Activated CD4-positive, alpha-beta T cell treated with anti-CD3 and anti-CD28 coated beads, Interleukin-2, amount 10 ng/mL, durations not matched to agents 24 days and 14 days (primary cell): Measurements from ENCODE around the gene PIGN. TPM values are rescaled to one million over a fixed set of nuclear protein-coding genes. Genes with fewer than 3 reads are reported as not detected.
A peak's percentile ranks its signal among the peaks of the same experiment; 100 is the strongest.

Experiments
- DNase-seq: peaks from one replicate; pipeline ENCODE4 v3.0.0; 2022
- H3K27ac Mint-ChIP-seq: one replicate; pipeline ENCODE4 v1.8.0; 2022; ENCODE audit warnings: mild to moderate bottlenecking, mixed read lengths
- H3K27me3 Mint-ChIP-seq: one replicate; pipeline ENCODE4 v1.8.0; 2022; ENCODE audit warnings: mixed read lengths
- H3K36me3 Mint-ChIP-seq: one replicate; pipeline ENCODE4 v1.8.0; 2022; ENCODE audit warnings: low read depth, mild to moderate bottlenecking, mixed read lengths
- H3K4me1 Mint-ChIP-seq: one replicate; pipeline ENCODE4 v1.8.0; 2021; ENCODE audit warnings: mixed read lengths
- H3K4me3 Mint-ChIP-seq: one replicate; pipeline ENCODE4 v1.8.0; 2022; ENCODE audit warnings: mild to moderate bottlenecking, moderate library complexity, mixed read lengths
- H3K9me3 Mint-ChIP-seq: one replicate; pipeline ENCODE4 v1.8.0; 2021; ENCODE audit warnings: mixed read lengths
- intact Hi-C: fragments of 100-400 bp; cut with micrococcal nuclease; formaldehyde crosslinking; loops from one replicate; pipeline ENCODE4 v1.15.1; 2023
- total RNA-seq: library from RNA; stranded (reverse); gene quantifications from 2 replicates; pipeline ENCODE4 v1.2.3, GENCODE V29; 2022

The PIGN gene
- total RNA-seq, 1 donor from 2014 or later = 32.0 TPM

- intact Hi-C loops = no loop called here
- Mint-ChIP-seq H3K27ac (no peak overlapping the region), H3K36me3 (peaks cover 18% of the 10 kb centered on the region)
Measured at GRCh38 chr18:62164855-62165487, 21.9 kb downstream of the PIGN start.

GRCh38 chr18:62164310-62164709, 22.5 kb downstream of the PIGN start:
- Mint-ChIP-seq H3K36me3 (peaks cover 20% of the 10 kb centered on the region), H3K4me1 (peaks cover 6% of the 10 kb centered on the region), H3K9me3 (peaks cover 8% of the 10 kb centered on the region), H3K27me3 (no peaks in the 10 kb centered on the region), H3K27ac (no peak overlapping the region), H3K4me3 (no peak overlapping the region)
- DNase-seq = no peak
- intact Hi-C loops = no loop called here

More at GRCh38 chr18:62164855-62165487, 21.9 kb downstream of the PIGN start:
- H3K4me3 Mint-ChIP-seq = no peak overlapping the region
- no peaks in the 10 kb centered on the region for H3K27me3 Mint-ChIP-seq
- no peak for DNase-seq
- H3K9me3 Mint-ChIP-seq = peaks cover 8% of the 10 kb centered on the region
- peaks cover 6% of the 10 kb centered on the region for H3K4me1 Mint-ChIP-seq

- no peak overlapping the region for H3K27ac Mint-ChIP-seq
- no peaks in the 10 kb centered on the region for H3K9me3 Mint-ChIP-seq
- peaks cover 13% of the 10 kb centered on the region for H3K36me3 Mint-ChIP-seq
- no peak for DNase-seq
- no peak overlapping the region for H3K4me3 Mint-ChIP-seq
- intact Hi-C loops = no loop called here
- no peaks in the 10 kb centered on the region for H3K4me1 Mint-ChIP-seq
- no peaks in the 10 kb centered on the region for H3K27me3 Mint-ChIP-seq
Measured at GRCh38 chr18:62157843-62158242, 29.0 kb downstream of the PIGN start.

GRCh38 chr18:62152844-62153243, 34.0 kb downstream of the PIGN start:
- no peak overlapping the region for H3K4me3 Mint-ChIP-seq
- no peaks in the 10 kb centered on the region for H3K9me3 Mint-ChIP-seq
- no peak for DNase-seq
- H3K36me3 Mint-ChIP-seq = peaks cover 5% of the 10 kb centered on the region
- intact Hi-C loops = no loop called here
- no peaks in the 10 kb centered on the region for H3K4me1 Mint-ChIP-seq
- no peak overlapping the region for H3K27ac Mint-ChIP-seq
- H3K27me3 Mint-ChIP-seq = no peaks in the 10 kb centered on the region

GRCh38 chr18:62151068-62151771, 35.6 kb downstream of the PIGN start:
- Mint-ChIP-seq H3K4me3 (no peak overlapping the region), H3K4me1 (no peaks in the 10 kb centered on the region), H3K9me3 (no peaks in the 10 kb centered on the region), H3K27me3 (no peaks in the 10 kb centered on the region), H3K27ac (no peak overlapping the region), H3K36me3 (peaks cover 3% of the 10 kb centered on the region)
- no peak for DNase-seq
- intact Hi-C loops = no loop called here

GRCh38 chr18:62144338-62144737, 42.5 kb downstream of the PIGN start:
- H3K27me3 Mint-ChIP-seq = no peaks in the 10 kb centered on the region
- DNase-seq = no peak
- H3K4me3 Mint-ChIP-seq = no peak overlapping the region
- intact Hi-C loops = no loop called here
- H3K9me3 Mint-ChIP-seq = no peaks in the 10 kb centered on the region
- no peaks in the 10 kb centered on the region for H3K4me1 Mint-ChIP-seq
- peaks cover 8% of the 10 kb centered on the region for H3K36me3 Mint-ChIP-seq
- no peak overlapping the region for H3K27ac Mint-ChIP-seq

- Mint-ChIP-seq H3K4me3 (no peak overlapping the region), H3K36me3 (peaks cover 16% of the 10 kb centered on the region), H3K27me3 (no peaks in the 10 kb centered on the region), H3K4me1 (no peaks in the 10 kb centered on the region), H3K27ac (no peak overlapping the region), H3K9me3 (no peaks in the 10 kb centered on the region)
- DNase-seq = no peak
- intact Hi-C loops = no loop called here
Measured at GRCh38 chr18:62140259-62140658, 46.6 kb downstream of the PIGN start.

GRCh38 chr18:62138461-62139235, 48.2 kb downstream of the PIGN start:
- intact Hi-C loops = no loop called here
- Mint-ChIP-seq H3K9me3 (no peaks in the 10 kb centered on the region), H3K27me3 (no peaks in the 10 kb centered on the region), H3K4me3 (no peak overlapping the region), H3K36me3 (peaks cover 11% of the 10 kb centered on the region), H3K27ac (no peak overlapping the region), H3K4me1 (no peaks in the 10 kb centered on the region)
- DNase-seq = no peak

- Mint-ChIP-seq H3K27ac (no peak overlapping the region), H3K4me3 (no peak overlapping the region), H3K36me3 (peaks cover 4% of the 10 kb centered on the region), H3K27me3 (no peaks in the 10 kb centered on the region), H3K4me1 (peaks cover 4% of the 10 kb centered on the region), H3K9me3 (no peaks in the 10 kb centered on the region)
- DNase-seq = peak; percentile 87
- intact Hi-C loops = loop anchor here (1.0 to 5.0 kb wide), 5 partner anchors 229 to 809 kb away; no protein-coding TSS in a partner anchor
Measured at GRCh38 chr18:62131301-62131909, 55.5 kb downstream of the PIGN start.

- no peaks in the 10 kb centered on the region for H3K27me3 Mint-ChIP-seq
- no peak overlapping the region for H3K27ac Mint-ChIP-seq
- peaks cover 2% of the 10 kb centered on the region for H3K36me3 Mint-ChIP-seq
- H3K4me1 Mint-ChIP-seq = peaks cover 4% of the 10 kb centered on the region
- no peak for DNase-seq
- no peak overlapping the region for H3K4me3 Mint-ChIP-seq
- intact Hi-C loops = loop anchor here (10.0 kb wide), 1 partner anchor 253 kb away; no protein-coding TSS in a partner anchor
- no peaks in the 10 kb centered on the region for H3K9me3 Mint-ChIP-seq
Measured at GRCh38 chr18:62128157-62128556, 58.7 kb downstream of the PIGN start.

GRCh38 chr18:62126737-62127136, 60.1 kb downstream of the PIGN start:
- no peak for DNase-seq
- intact Hi-C loops = loop anchor here (10.0 kb wide), 1 partner anchor 252 kb away; no protein-coding TSS in a partner anchor
- peaks cover 4% of the 10 kb centered on the region for H3K36me3 Mint-ChIP-seq
- H3K4me3 Mint-ChIP-seq = no peak overlapping the region
- H3K27me3 Mint-ChIP-seq = no peaks in the 10 kb centered on the region
- H3K4me1 Mint-ChIP-seq = peaks cover 4% of the 10 kb centered on the region
- H3K9me3 Mint-ChIP-seq = no peaks in the 10 kb centered on the region
- no peak overlapping the region for H3K27ac Mint-ChIP-seq

GRCh38 chr18:62125702-62126101, 61.2 kb downstream of the PIGN start:
- no peak for DNase-seq
- H3K4me3 Mint-ChIP-seq = no peak overlapping the region
- H3K36me3 Mint-ChIP-seq = peaks cover 3% of the 10 kb centered on the region
- intact Hi-C loops = loop anchor here (10.0 kb wide), 1 partner anchor 251 kb away; no protein-coding TSS in a partner anchor
- no peaks in the 10 kb centered on the region for H3K27me3 Mint-ChIP-seq
- no peaks in the 10 kb centered on the region for H3K9me3 Mint-ChIP-seq
- H3K27ac Mint-ChIP-seq = no peak overlapping the region
- peaks cover 4% of the 10 kb centered on the region for H3K4me1 Mint-ChIP-seq

GRCh38 chr18:62122330-62122729, 64.5 kb downstream of the PIGN start:
- Mint-ChIP-seq H3K9me3 (no peaks in the 10 kb centered on the region), H3K27me3 (no peaks in the 10 kb centered on the region), H3K36me3 (peaks cover 6% of the 10 kb centered on the region), H3K4me1 (peaks cover 4% of the 10 kb centered on the region), H3K4me3 (no peak overlapping the region), H3K27ac (no peak overlapping the region)
- no peak for DNase-seq
- intact Hi-C loops = loop anchor here (10.0 kb wide), 1 partner anchor 248 kb away; no protein-coding TSS in a partner anchor
